IMR-90 (cell line): ENCODE data around the gene PPIA. TPM values are rescaled to one million over a fixed set of nuclear protein-coding genes. Genes with fewer than 3 reads are reported as not detected.
"Not testable (repeated sequence)": the region's sequence is repeated elsewhere in the genome, so short reads cannot be mapped to it uniquely, and the experiment has no call there.

ENCODE experiments used
- ATAC-seq: fragments of 200-7000 bp; cut with Tn5 transposase; 2 replicates; pipeline ENCODE4 v1.9.1; 2020; ENCODE audit warnings: low read depth, mild to moderate bottlenecking, moderate library complexity
- BruUV-seq: library from RNA; stranded (reverse); fragments of 400-500 nt; replicated peaks from 2 replicates; lab custom pipeline; 2021; lab: Mats Ljungman, UMichigan
- CTCF ChIA-PET: fragments of 300-600 bp; formaldehyde crosslinking; extraction: SDS; loops from one replicate; lab custom pipeline; 2021; ENCODE audit warnings: antibody characterized with exemption; lab: Yijun Ruan, JAX
- POLR2A ChIA-PET: fragments of 300-600 bp; sonication (Branson Sonifier 250); formaldehyde crosslinking; loops from one replicate; lab custom pipeline; 2022; ENCODE audit warnings: antibody characterized with exemption; ENCODE audit not compliant: unreplicated experiment; lab: Charles Lee
- DNase-seq: peaks from one replicate; pipeline ENCODE4 v3.0.0; 2013
- H2AFZ ChIP-seq: replicated peaks from 2 replicates; pipeline ENCODE3; 2013; ENCODE audit warnings: low read length, mild to moderate bottlenecking; ENCODE audit not compliant: poor library complexity
- H2AK5ac ChIP-seq: 2 replicates; pipeline ENCODE4 v1.6.1; 2013; ENCODE audit warnings: low read depth, low read length, inconsistent platforms
- H2AK9ac ChIP-seq: replicated peaks from 2 replicates; pipeline ENCODE3; 2013; ENCODE audit warnings: mild to moderate bottlenecking, low read depth, low read length, moderate library complexity; ENCODE audit not compliant: poor library complexity
- H2BK120ac ChIP-seq: 2 replicates; pipeline ENCODE4 v1.6.1; 2013; ENCODE audit warnings: low read depth, low read length, inconsistent platforms
- H2BK15ac ChIP-seq: 3 replicates; pipeline ENCODE4 v1.6.1; 2013; ENCODE audit warnings: low read depth, low read length, inconsistent platforms
- H2BK20ac ChIP-seq: 2 replicates; pipeline ENCODE4 v1.6.1; 2013; ENCODE audit warnings: low read depth, mild to moderate bottlenecking, inconsistent platforms, low read length, moderate library complexity
- H2BK5ac ChIP-seq: 2 replicates; pipeline ENCODE4 v1.6.1; 2013; ENCODE audit warnings: mild to moderate bottlenecking, low read depth, low read length, inconsistent platforms; ENCODE audit not compliant: poor library complexity, severe bottlenecking
- H3K14ac ChIP-seq: replicated peaks from 2 replicates; pipeline ENCODE4 v1.6.1; 2013; ENCODE audit warnings: low read depth, low read length, inconsistent platforms
- H3K18ac ChIP-seq: 2 replicates; pipeline ENCODE4 v1.6.1; 2013; ENCODE audit warnings: low read depth, low read length, control low read depth
- H3K23ac ChIP-seq: 2 replicates; pipeline ENCODE4 v1.6.1; 2013; ENCODE audit warnings: low read depth, low read length, inconsistent platforms
- H3K27ac ChIP-seq: 2 replicates; pipeline ENCODE4 v1.5.1; 2013; ENCODE audit warnings: mild to moderate bottlenecking, control low read depth, low read length; ENCODE audit not compliant: insufficient read depth
- H3K27me3 ChIP-seq: 2 replicates; pipeline ENCODE4 v1.6.1; 2013; ENCODE audit warnings: low read length; ENCODE audit not compliant: control insufficient read depth, insufficient read depth
- H3K36me3 ChIP-seq: 2 replicates; pipeline ENCODE4 v1.6.1; 2013; ENCODE audit warnings: low read length, mixed read lengths; ENCODE audit not compliant: control insufficient read depth, insufficient read depth
- H3K4ac ChIP-seq: 2 replicates; pipeline ENCODE4 v1.6.1; 2013; ENCODE audit warnings: low read depth, low read length, inconsistent platforms
- H3K4me1 ChIP-seq: 2 replicates; pipeline ENCODE4 v1.6.1; 2013; ENCODE audit warnings: low read length, mixed read lengths; ENCODE audit not compliant: control insufficient read depth, insufficient read depth
- H3K4me2 ChIP-seq: 2 replicates; pipeline ENCODE4 v1.6.1; 2013; ENCODE audit warnings: low read depth, mild to moderate bottlenecking, control low read depth, low read length, moderate library complexity
- H3K4me3 ChIP-seq: 2 replicates; pipeline ENCODE4 v1.5.1; 2013; ENCODE audit warnings: low read depth, mild to moderate bottlenecking, control low read depth, low read length, moderate library complexity; ENCODE audit not compliant: insufficient read depth
- H3K56ac ChIP-seq: 2 replicates; pipeline ENCODE4 v1.6.1; 2013; ENCODE audit warnings: low read length, inconsistent platforms; ENCODE audit not compliant: insufficient read depth; ENCODE audit errors: extremely low read depth
- H3K79me1 ChIP-seq, 2 experiments: 2 replicates each; pipeline ENCODE4 v1.6.1; 2013; ENCODE audit warnings: low read length in 2 of 2, inconsistent platforms in 1 of 2, low read depth in 1 of 2
- H3K9ac ChIP-seq: 2 replicates; pipeline ENCODE4 v1.6.1; 2013; ENCODE audit warnings: low read depth, low read length, control low read depth
- H3K9me1 ChIP-seq: 2 replicates; pipeline ENCODE4 v1.6.1; 2013; ENCODE audit warnings: low read length, inconsistent platforms; ENCODE audit not compliant: insufficient read depth
- H3K9me3 ChIP-seq: 2 replicates; pipeline ENCODE4 v1.6.1; 2013; ENCODE audit warnings: low read length; ENCODE audit not compliant: control insufficient read depth, insufficient read depth
- H4K20me1 ChIP-seq: 2 replicates; pipeline ENCODE4 v1.6.1; 2013; ENCODE audit warnings: low read length, inconsistent platforms; ENCODE audit not compliant: insufficient read depth
- H4K5ac ChIP-seq: 2 replicates; pipeline ENCODE4 v1.6.1; 2013; ENCODE audit warnings: mild to moderate bottlenecking, low read depth, low read length, control low read depth
- H4K8ac ChIP-seq, 2 experiments: 2 replicates each; pipeline ENCODE4 v1.6.1; 2013; ENCODE audit warnings: low read depth in 2 of 2, low read length in 2 of 2, control low read depth in 1 of 2, inconsistent platforms in 1 of 2
- H4K91ac ChIP-seq: 2 replicates; pipeline ENCODE4 v1.6.1; 2013; ENCODE audit warnings: low read depth, low read length, inconsistent platforms; ENCODE audit not compliant: insufficient read depth
- ELK1 ChIP-seq: fragments of 150-350 bp; IDR thresholded peaks from 2 replicates; pipeline ENCODE4 v1.6.1; 2016; ENCODE audit warnings: low read depth, mild to moderate bottlenecking, low read length, moderate library complexity, borderline replicate concordance
- MAFK ChIP-seq: IDR thresholded peaks from 2 replicates; pipeline ENCODE4 v1.6.1; 2012; ENCODE audit warnings: low read depth, low read length, improper control_type of control experiment
- NFE2L2 ChIP-seq: fragments of 150-350 bp; IDR thresholded peaks from 2 replicates; pipeline ENCODE4 v1.6.1; 2016; ENCODE audit warnings: low read depth, mild to moderate bottlenecking, low read length
- WGBS, 2 experiments: methylation state at CpG; one replicate each; pipeline versions ENCODE4 v1.1.5 to v1.1.7; 2013; ENCODE audit warnings: missing lambda C conversion rate in 2 of 2; ENCODE audit not compliant: insufficient read length in 1 of 2; ENCODE audit errors: extremely low coverage in 2 of 2; 5-methylcytosine and 5-hydroxymethylcytosine counted together
- dilution Hi-C: fragments of 300-500 bp; cut with HindIII; formaldehyde crosslinking; loops from one replicate; pipeline ENCODE4 v1.14.3; 2018; ENCODE audit warnings: low sequenced_read_pairs; ENCODE audit not compliant: unreplicated experiment
- in situ Hi-C: fragments of 300-500 bp; cut with MboI; formaldehyde crosslinking; loops from 3 replicates; pipeline ENCODE4 v1.14.3; 2019; ENCODE audit warnings: low sequenced_read_pairs, inconsistent platforms, mixed read lengths
- intact Hi-C: fragments of 100-400 bp; cut with micrococcal nuclease; formaldehyde crosslinking; loops from 2 replicates; pipeline ENCODE4 v1.10.0; 2022
- polyA plus RNA-seq, 3 experiments: library from polyadenylated mRNA; depleted of rRNA; stranded (reverse); fragments of >200 nt; gene quantifications; 2 replicates each; pipeline ENCODE4 v1.2.3, GENCODE V29; 2012; ENCODE audit warnings: low replicate concordance in 1 of 3
- total RNA-seq: library from RNA; depleted of rRNA; stranded (reverse); fragments of >200 nt; gene quantifications from 2 replicates; pipeline ENCODE4 v1.2.3, GENCODE V29; 2012

Gene PPIA
- total and polyA plus RNA-seq, 2 of the 4 experiments (the other 2 are of a cell fraction) = 3,396 to 4,883 TPM

- ChIA-PET CTCF (no interaction called here), POLR2A (no interaction called here)
- WGBS, 2 experiments = 86% methylated on average over 1 of the region's 1 CpG; no CpG with 5 or more reads in 1 of the 2 experiments
- Histone ChIP-seq H3K9ac (no peak overlapping the region), H3K9me1 (no peaks in the 10 kb centered on the region), H3K27ac (no peak overlapping the region), H3K23ac (no peak overlapping the region), H2BK15ac (no peak overlapping the region), H2BK20ac (no peak overlapping the region), H3K4ac (no peak overlapping the region), H2BK120ac (no peak overlapping the region), H2AFZ (no peak overlapping the region), H2AK9ac (no peak overlapping the region), H3K36me3 (no peaks in the 10 kb centered on the region), H4K91ac (no peak overlapping the region), H3K4me2 (no peak overlapping the region), H4K8ac (no peak overlapping the region), H3K56ac (no peak overlapping the region), H2BK5ac (no peak overlapping the region), H3K9me3 (peaks cover 6% of the 10 kb centered on the region), H3K79me1 (no peaks in the 10 kb centered on the region), H3K14ac (no peak overlapping the region), H4K5ac (no peak overlapping the region), H4K20me1 (no peaks in the 10 kb centered on the region), H3K4me1 (no peaks in the 10 kb centered on the region), H3K27me3 (peaks cover 2% of the 10 kb centered on the region), H3K18ac (no peak overlapping the region), H3K4me3 (no peak overlapping the region), H2AK5ac (no peak overlapping the region)
- BruUV-seq = no TSS peak
- ATAC-seq (no peak), DNase-seq (no peak)
- in situ Hi-C loops (no loop called here), dilution Hi-C loops (no loop called here), intact Hi-C loops (no loop called here)
- TF ChIP-seq MAFK = no peak
- no peak for TF ChIP-seq NFE2L2
- TF ChIP-seq ELK1 = no peak
These were observed 12.1 kb upstream of the PPIA start for GRCh38 chr7:44784364-44784763.

- H3K4me2 ChIP-seq, H4K5ac ChIP-seq, BruUV-seq, H2AFZ ChIP-seq, H3K27me3 ChIP-seq, H3K23ac ChIP-seq, in situ Hi-C loops, H3K18ac ChIP-seq, H2AK9ac ChIP-seq, H4K20me1 ChIP-seq, dilution Hi-C loops, H3K79me1 ChIP-seq, H2BK120ac ChIP-seq, CTCF ChIA-PET, H3K9ac ChIP-seq, H3K36me3 ChIP-seq, H2AK5ac ChIP-seq, H3K4me1 ChIP-seq, H2BK5ac ChIP-seq, H3K4ac ChIP-seq, H3K9me3 ChIP-seq, H3K4me3 ChIP-seq, H3K56ac ChIP-seq, H3K9me1 ChIP-seq, DNase-seq, H4K8ac ChIP-seq, H2BK15ac ChIP-seq, H3K14ac ChIP-seq, H2BK20ac ChIP-seq, intact Hi-C loops, POLR2A ChIA-PET, H4K91ac ChIP-seq, H3K27ac ChIP-seq: not testable (repeated sequence)
- WGBS, 2 experiments = 70% methylated on average over 2 of the region's 3 CpGs; no CpG with 5 or more reads in 1 of the 2 experiments
- peak; percentile 37; the same call in 1 of the 2 replicates for ATAC-seq
These were observed 11.3 kb upstream of the PPIA start for GRCh38 chr7:44785218-44785617.
